VCaP (cell line): Measurements from ENCODE around the gene GABRD.

ENCODE experiments used
- H3K27ac ChIP-seq: fragments of 450-650 bp; 2 replicates; pipeline ENCODE4 v1.5.1; 2017
- TF ChIP-seq, protein P1 (sequence below): fragments of 450-650 bp; conservative IDR thresholded peaks from 2 replicates; pipeline ENCODE4 v1.5.1; 2017; ENCODE audit warnings: mild to moderate bottlenecking, moderate library complexity

GABRD gene

DNA sequence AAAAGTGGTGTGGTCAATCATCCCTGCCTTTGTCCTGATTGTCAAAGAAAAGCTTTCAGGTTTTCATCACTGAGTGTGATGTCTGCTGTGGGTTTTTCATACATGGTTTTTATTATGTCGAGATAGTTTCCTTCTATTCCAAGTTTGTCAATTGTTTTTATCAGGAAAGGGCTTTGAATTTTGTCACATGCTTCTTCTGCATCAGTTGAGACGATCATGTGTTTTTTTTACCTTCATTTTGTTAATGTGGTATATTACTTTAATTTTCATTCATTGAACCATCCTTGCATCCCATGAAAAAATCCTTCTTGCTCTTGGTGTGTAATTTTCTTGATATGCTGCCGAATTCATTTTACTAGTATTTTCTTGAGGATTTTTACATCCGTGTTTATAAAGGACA lies 46.6 kb downstream of the GABRD start:
- no peak overlapping the region for H3K27ac ChIP-seq
- TF ChIP-seq, protein P1, sequence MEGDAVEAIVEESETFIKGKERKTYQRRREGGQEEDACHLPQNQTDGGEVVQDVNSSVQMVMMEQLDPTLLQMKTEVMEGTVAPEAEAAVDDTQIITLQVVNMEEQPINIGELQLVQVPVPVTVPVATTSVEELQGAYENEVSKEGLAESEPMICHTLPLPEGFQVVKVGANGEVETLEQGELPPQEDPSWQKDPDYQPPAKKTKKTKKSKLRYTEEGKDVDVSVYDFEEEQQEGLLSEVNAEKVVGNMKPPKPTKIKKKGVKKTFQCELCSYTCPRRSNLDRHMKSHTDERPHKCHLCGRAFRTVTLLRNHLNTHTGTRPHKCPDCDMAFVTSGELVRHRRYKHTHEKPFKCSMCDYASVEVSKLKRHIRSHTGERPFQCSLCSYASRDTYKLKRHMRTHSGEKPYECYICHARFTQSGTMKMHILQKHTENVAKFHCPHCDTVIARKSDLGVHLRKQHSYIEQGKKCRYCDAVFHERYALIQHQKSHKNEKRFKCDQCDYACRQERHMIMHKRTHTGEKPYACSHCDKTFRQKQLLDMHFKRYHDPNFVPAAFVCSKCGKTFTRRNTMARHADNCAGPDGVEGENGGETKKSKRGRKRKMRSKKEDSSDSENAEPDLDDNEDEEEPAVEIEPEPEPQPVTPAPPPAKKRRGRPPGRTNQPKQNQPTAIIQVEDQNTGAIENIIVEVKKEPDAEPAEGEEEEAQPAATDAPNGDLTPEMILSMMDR = no peak

DNA sequence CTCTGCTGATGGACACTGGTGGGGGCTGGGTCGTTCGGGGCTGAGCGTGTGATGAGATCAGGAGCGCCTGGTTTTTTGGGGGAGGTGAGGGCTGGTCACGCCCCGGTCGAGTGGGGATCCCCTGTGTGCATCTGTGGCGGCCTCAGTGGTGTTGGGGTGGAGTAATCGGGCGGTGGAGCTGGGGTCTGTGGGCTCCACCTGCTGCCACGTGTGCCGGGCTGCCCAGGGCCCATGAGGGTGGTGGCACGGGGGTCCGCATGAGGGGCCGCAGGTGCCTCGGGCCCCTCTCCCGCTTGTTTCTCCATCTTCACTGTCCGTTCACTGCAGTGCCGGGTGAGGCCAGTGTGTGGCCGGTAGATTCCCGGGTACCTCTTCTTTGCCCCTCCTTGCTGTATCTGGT lies 48.2 kb downstream of the GABRD start:
- TF ChIP-seq, protein P1 = no peak
- H3K27ac ChIP-seq = no peak overlapping the region

DNA sequence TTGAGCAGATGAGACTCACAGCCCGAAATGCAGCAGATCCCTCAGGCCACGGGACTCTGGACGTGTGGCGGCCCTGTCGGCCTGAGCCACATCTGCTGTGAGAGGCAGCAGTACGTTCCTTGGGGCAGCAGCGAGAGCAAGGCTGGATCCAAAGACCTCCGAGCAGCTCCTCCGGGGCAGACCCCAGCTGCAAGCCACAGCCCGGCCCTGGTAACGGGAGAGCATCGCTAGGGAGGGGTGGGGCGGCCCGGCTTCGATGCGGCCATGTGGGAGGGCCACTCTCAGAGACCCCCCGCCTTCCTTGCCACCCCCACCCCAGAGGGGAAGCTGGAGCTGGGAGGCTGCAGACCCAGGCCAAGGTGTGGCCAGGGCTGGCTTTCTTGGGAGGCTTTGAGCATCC lies 48.8 kb downstream of the GABRD start:
- TF ChIP-seq, protein P1 = no peak
- H3K27ac ChIP-seq = no peak overlapping the region

- TF ChIP-seq, protein P1 = no peak
- no peak overlapping the region for H3K27ac ChIP-seq
Measured at GRCh38 chr1:2068951-2069350, 49.8 kb downstream of the GABRD start.

DNA sequence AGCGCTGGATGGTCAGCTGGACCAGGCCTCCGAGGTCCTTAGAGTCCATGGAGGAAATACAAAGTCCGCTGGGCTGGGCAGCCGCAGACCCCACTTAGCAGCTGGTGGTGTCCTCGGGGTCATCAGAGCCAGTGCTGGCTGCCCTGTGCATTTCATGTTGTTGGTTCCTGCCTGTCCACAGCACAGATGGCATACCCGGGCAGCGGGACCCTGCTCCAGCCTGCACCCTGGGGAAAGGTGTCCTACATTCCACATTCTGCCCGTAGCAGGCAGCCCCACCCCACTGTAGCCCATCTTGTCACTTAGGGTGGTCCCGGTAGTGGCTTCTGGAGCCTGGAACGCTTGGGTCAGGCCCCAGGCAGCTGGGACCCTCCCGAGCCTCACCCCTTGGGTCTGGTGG lies 50.9 kb downstream of the GABRD start:
- TF ChIP-seq, protein P1 = no peak

DNA sequence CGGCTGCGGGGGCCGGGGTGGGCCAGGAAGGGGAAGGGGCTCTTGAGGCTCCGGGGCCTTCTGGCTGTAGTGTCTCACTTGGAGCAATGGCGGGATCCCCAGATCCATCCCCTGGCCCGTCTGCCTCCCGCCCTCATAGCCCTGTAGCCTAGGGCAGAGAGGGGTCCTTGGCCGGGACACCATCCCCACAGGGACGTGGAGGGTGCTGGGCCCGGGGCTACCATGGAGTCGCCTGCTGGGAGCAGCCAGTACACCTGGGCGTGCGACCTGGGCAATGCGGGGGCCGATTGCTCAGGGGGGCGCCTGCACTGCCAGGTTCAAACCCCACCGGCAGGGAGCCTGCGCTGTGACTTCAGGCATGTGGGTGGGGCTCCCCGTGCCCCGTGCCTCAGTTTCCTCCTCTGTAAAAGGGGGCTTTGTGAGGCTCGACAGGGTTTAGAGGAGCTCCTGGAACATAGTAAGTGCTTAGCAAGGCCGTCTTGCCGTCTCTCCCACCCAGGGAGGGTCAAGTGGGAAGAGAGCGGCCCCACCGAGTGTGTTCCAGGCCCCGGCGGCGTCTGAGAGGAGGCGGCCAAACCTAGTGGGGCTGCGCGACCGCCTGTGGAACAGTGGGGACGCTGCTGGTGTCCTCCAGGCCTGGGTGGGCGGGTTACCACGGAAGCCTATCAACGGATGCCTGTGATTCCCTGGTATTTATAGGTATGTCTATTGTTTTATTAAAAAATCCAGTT lies 51.8 kb downstream of the GABRD start:
- no peak overlapping the region for H3K27ac ChIP-seq
- TF ChIP-seq, protein P1 = no peak

More for the DNA sequence above, 50.9 kb downstream of the GABRD start:
- no peak overlapping the region for H3K27ac ChIP-seq

GRCh38 chr1:2072109-2072806 lies 53.1 kb downstream of the GABRD start:
- H3K27ac ChIP-seq = no peak overlapping the region
- TF ChIP-seq, protein P1 = no peak
